T-helper 2 cell treated with Interferon-gamma antibody and Interleukin-4, amounts not matched to agents 5 μg/mL and 100 μg/mL, for 36 hours (primary cell): Measurements from ENCODE around the gene AEBP1.

Source experiments
- DNase-seq: peaks from one replicate; pipeline ENCODE4 v3.0.0; 2021; ENCODE audit warnings: low spot score
- H3K27ac Mint-ChIP-seq: one replicate; pipeline ENCODE4 v1.8.0; 2021; ENCODE audit warnings: mild to moderate bottlenecking, mixed read lengths
- H3K27me3 Mint-ChIP-seq: one replicate; pipeline ENCODE4 v1.8.0; 2021; ENCODE audit warnings: low read depth, mixed read lengths
- H3K36me3 Mint-ChIP-seq: one replicate; pipeline ENCODE4 v1.8.0; 2021; ENCODE audit warnings: low read depth, mixed read lengths
- H3K4me1 Mint-ChIP-seq: one replicate; pipeline ENCODE4 v1.8.0; 2021; ENCODE audit warnings: low read depth, mixed read lengths
- H3K4me3 Mint-ChIP-seq: one replicate; pipeline ENCODE4 v1.8.0; 2022; ENCODE audit warnings: mild to moderate bottlenecking, moderate library complexity, mixed read lengths
- H3K9me3 Mint-ChIP-seq: one replicate; pipeline ENCODE4 v1.8.0; 2021; ENCODE audit warnings: mixed read lengths

The AEBP1 gene

GRCh38 chr7:44086627-44087026 lies 17.5 kb upstream of the AEBP1 start:
- peaks cover 2% of the 10 kb centered on the region for H3K27me3 Mint-ChIP-seq
- no peaks in the 10 kb centered on the region for H3K36me3 Mint-ChIP-seq
- H3K9me3 Mint-ChIP-seq, result no peaks in the 10 kb centered on the region
- no peak for DNase-seq
- H3K4me3 Mint-ChIP-seq, result no peak overlapping the region
- H3K27ac Mint-ChIP-seq, result no peak overlapping the region
- H3K4me1 Mint-ChIP-seq, result peaks cover 6% of the 10 kb centered on the region

- Mint-ChIP-seq H3K4me3 (no peak overlapping the region), H3K27ac (no peak overlapping the region)
- DNase-seq, result no peak
These were observed 16.0 kb upstream of the AEBP1 start for GRCh38 chr7:44087911-44088838.

GRCh38 chr7:44093102-44093641 lies 11.0 kb upstream of the AEBP1 start:
- Mint-ChIP-seq H3K27me3 (peaks cover 2% of the 10 kb centered on the region), H3K4me1 (peaks cover 22% of the 10 kb centered on the region), H3K4me3 (no peak overlapping the region)

More at GRCh38 chr7:44087911-44088838, 16.0 kb upstream of the AEBP1 start:
- Mint-ChIP-seq H3K36me3 (peaks cover 2% of the 10 kb centered on the region), H3K9me3 (peaks cover 2% of the 10 kb centered on the region), H3K4me1 (peaks cover 2% of the 10 kb centered on the region), H3K27me3 (peaks cover 2% of the 10 kb centered on the region)

GRCh38 chr7:44094365-44094764 lies 9.8 kb upstream of the AEBP1 start:
- no peak overlapping the region for H3K4me3 Mint-ChIP-seq
- H3K4me1 Mint-ChIP-seq, result peaks cover 24% of the 10 kb centered on the region
- H3K27ac Mint-ChIP-seq, result no peak overlapping the region
- H3K9me3 Mint-ChIP-seq, result peaks cover 6% of the 10 kb centered on the region
- H3K36me3 Mint-ChIP-seq, result peaks cover 6% of the 10 kb centered on the region
- peaks cover 2% of the 10 kb centered on the region for H3K27me3 Mint-ChIP-seq
- DNase-seq, result no peak

More at GRCh38 chr7:44093102-44093641, 11.0 kb upstream of the AEBP1 start:
- no peak for DNase-seq
- peaks cover 6% of the 10 kb centered on the region for H3K36me3 Mint-ChIP-seq
- H3K27ac Mint-ChIP-seq, result peak overlapping the region; percentile 53
- H3K9me3 Mint-ChIP-seq, result peaks cover 6% of the 10 kb centered on the region

- peaks cover 2% of the 10 kb centered on the region for H3K27me3 Mint-ChIP-seq
- peaks cover 6% of the 10 kb centered on the region for H3K9me3 Mint-ChIP-seq
- no peak overlapping the region for H3K4me3 Mint-ChIP-seq
- H3K27ac Mint-ChIP-seq, result peak overlapping the region; percentile 49
- peaks cover 24% of the 10 kb centered on the region for H3K4me1 Mint-ChIP-seq
- DNase-seq, result no peak
- peaks cover 6% of the 10 kb centered on the region for H3K36me3 Mint-ChIP-seq
These were observed 9.1 kb upstream of the AEBP1 start for GRCh38 chr7:44094883-44095592.

- Mint-ChIP-seq H3K36me3 (peaks cover 6% of the 10 kb centered on the region), H3K4me3 (no peak overlapping the region), H3K27ac (peak overlapping the region; percentile 49), H3K9me3 (peaks cover 6% of the 10 kb centered on the region), H3K4me1 (peaks cover 24% of the 10 kb centered on the region), H3K27me3 (peaks cover 1% of the 10 kb centered on the region)
- DNase-seq, result no peak
These were observed 8.4 kb upstream of the AEBP1 start for GRCh38 chr7:44095781-44096180.

GRCh38 chr7:44096326-44096881 lies 7.7 kb upstream of the AEBP1 start:
- Mint-ChIP-seq H3K27ac (peak overlapping the region; percentile 88), H3K9me3 (peaks cover 6% of the 10 kb centered on the region), H3K4me1 (peaks cover 24% of the 10 kb centered on the region), H3K4me3 (peak overlapping the region; percentile 41), H3K27me3 (no peaks in the 10 kb centered on the region), H3K36me3 (peaks cover 6% of the 10 kb centered on the region)
- no peak for DNase-seq

- H3K36me3 Mint-ChIP-seq, result peaks cover 6% of the 10 kb centered on the region
- peak overlapping the region; percentile 41 for H3K4me3 Mint-ChIP-seq
- peaks cover 6% of the 10 kb centered on the region for H3K9me3 Mint-ChIP-seq
- peak overlapping the region; percentile 88 for H3K27ac Mint-ChIP-seq
- no peaks in the 10 kb centered on the region for H3K27me3 Mint-ChIP-seq
- H3K4me1 Mint-ChIP-seq, result peaks cover 24% of the 10 kb centered on the region
- peak; percentile 55 for DNase-seq
These were observed 6.8 kb upstream of the AEBP1 start for GRCh38 chr7:44097064-44097932.

GRCh38 chr7:44098092-44099068 lies 5.8 kb upstream of the AEBP1 start:
- H3K27ac Mint-ChIP-seq, result peak overlapping the region; percentile 88
- peaks cover 1% of the 10 kb centered on the region for H3K36me3 Mint-ChIP-seq
- H3K9me3 Mint-ChIP-seq, result peaks cover 2% of the 10 kb centered on the region
- no peak for DNase-seq
- peak overlapping the region; percentile 41 for H3K4me3 Mint-ChIP-seq
- peaks cover 24% of the 10 kb centered on the region for H3K4me1 Mint-ChIP-seq
- H3K27me3 Mint-ChIP-seq, result peaks cover 1% of the 10 kb centered on the region

GRCh38 chr7:44099669-44100068 lies 4.5 kb upstream of the AEBP1 start:
- peaks cover 3% of the 10 kb centered on the region for H3K27me3 Mint-ChIP-seq
- no peaks in the 10 kb centered on the region for H3K9me3 Mint-ChIP-seq
- no peak for DNase-seq
- no peak overlapping the region for H3K4me3 Mint-ChIP-seq
- peaks cover 24% of the 10 kb centered on the region for H3K4me1 Mint-ChIP-seq
- H3K27ac Mint-ChIP-seq, result no peak overlapping the region
- no peaks in the 10 kb centered on the region for H3K36me3 Mint-ChIP-seq

GRCh38 chr7:44100458-44101302 lies 3.5 kb upstream of the AEBP1 start:
- H3K27ac Mint-ChIP-seq, result no peak overlapping the region
- H3K36me3 Mint-ChIP-seq, result no peaks in the 10 kb centered on the region
- peaks cover 7% of the 10 kb centered on the region for H3K27me3 Mint-ChIP-seq
- no peak overlapping the region for H3K4me3 Mint-ChIP-seq
- no peak for DNase-seq
- H3K4me1 Mint-ChIP-seq, result peaks cover 28% of the 10 kb centered on the region
- H3K9me3 Mint-ChIP-seq, result no peaks in the 10 kb centered on the region
